ENCODE data around the gene LMF1.

Gene LMF1

GRCh38 chr16:908526-909155 is 62.1 kb downstream of the LMF1 start:
- no peak for DNase-seq

GRCh38 chr16:907842-908241 is 62.9 kb downstream of the LMF1 start:
- DNase-seq, result no peak

- DNase-seq, result no peak
These were observed 63.4 kb downstream of the LMF1 start for GRCh38 chr16:907361-907760.

GRCh38 chr16:906296-906695 is 64.5 kb downstream of the LMF1 start:
- DNase-seq, result no peak

- no peak for DNase-seq
These were observed 68.8 kb downstream of the LMF1 start for GRCh38 chr16:901715-902601.

- no peak for DNase-seq
These were observed 69.6 kb downstream of the LMF1 start for GRCh38 chr16:901149-901548.

- DNase-seq, result no peak
These were observed 70.6 kb downstream of the LMF1 start for GRCh38 chr16:900211-900610.

- DNase-seq, result no peak
These were observed 71.1 kb downstream of the LMF1 start for GRCh38 chr16:899683-900060.

- no peak for DNase-seq
These were observed 71.8 kb downstream of the LMF1 start for GRCh38 chr16:898761-899682.

GRCh38 chr16:898216-898615 is 72.6 kb downstream of the LMF1 start:
- no peak for DNase-seq

- DNase-seq, result no peak
These were observed 73.1 kb downstream of the LMF1 start for GRCh38 chr16:897701-898100.

- no peak for DNase-seq
These were observed 73.6 kb downstream of the LMF1 start for GRCh38 chr16:897200-897543.

GRCh38 chr16:896261-897199 is 74.3 kb downstream of the LMF1 start:
- DNase-seq, result no peak

GRCh38 chr16:895371-895770 is 75.4 kb downstream of the LMF1 start:
- DNase-seq, result no peak

- no peak for DNase-seq
These were observed 75.9 kb downstream of the LMF1 start for GRCh38 chr16:894841-895240.

GRCh38 chr16:894136-894535 is 76.6 kb downstream of the LMF1 start:
- no peak for DNase-seq

- no peak for DNase-seq
These were observed 77.4 kb downstream of the LMF1 start for GRCh38 chr16:893360-893759.

GRCh38 chr16:892536-893255 is 78.1 kb downstream of the LMF1 start:
- no peak for DNase-seq

GRCh38 chr16:892006-892405 is 78.8 kb downstream of the LMF1 start:
- DNase-seq, result no peak

- DNase-seq, result no peak
These were observed 79.4 kb downstream of the LMF1 start for GRCh38 chr16:891353-891740.

- no peak for DNase-seq
These were observed 80.0 kb downstream of the LMF1 start for GRCh38 chr16:890716-891352.

All from activated CD4-positive, alpha-beta T cell treated with anti-CD3 and anti-CD28 coated beads, Interleukin-2, Interleukin-6, amounts not matched to agents 100 ng/mL and 50 ng/mL, durations not matched to agents 16 hours and 8 hours (primary cell).